ENCODE data around the gene LRCH1. TPM values are rescaled to one million over a fixed set of nuclear protein-coding genes. Genes with fewer than 3 reads are reported as not detected.

Gene LRCH1
- total and polyA plus RNA-seq, 2 of the 4 experiments (the other 2 are of a cell fraction): 7.0 to 8.8 TPM

- TF ChIP-seq FOS (IDR thresholded peaks at IDR 0.05; ENCODE audit: low read depth, low read length) (no peak), ELK1 (IDR thresholded peaks at IDR 0.05; ENCODE audit: borderline replicate concordance, low read depth, low read length) (no peak), RFX5 (IDR thresholded peaks at IDR 0.05; ENCODE audit: low read depth, low read length) (no peak), BHLHE40 (IDR thresholded peaks at IDR 0.05; ENCODE audit: low read depth, low read length) (no peak), RAD21 (IDR thresholded peaks at IDR 0.05; ENCODE audit: low read length) (no peak), SMC3 (IDR thresholded peaks at IDR 0.05; ENCODE audit: low read depth, low read length) (no peak), CHD1 (IDR thresholded peaks at IDR 0.05; ENCODE audit: low read depth, low read length) (no peak), USF2 (IDR thresholded peaks at IDR 0.05; ENCODE audit: low read depth, low read length) (no peak), RCOR1 (IDR thresholded peaks at IDR 0.05; ENCODE audit: insufficient replicate concordance, low read length) (no peak), POLR2A (IDR thresholded peaks at IDR 0.05; ENCODE audit: low read depth, low read length) (no peak), MAZ (IDR thresholded peaks at IDR 0.05; ENCODE audit: borderline replicate concordance, low read depth, low read length) (no peak), MXI1 (IDR thresholded peaks at IDR 0.05; ENCODE audit: borderline replicate concordance, low read depth, low read length) (no peak), MAFK (IDR thresholded peaks at IDR 0.05; ENCODE audit: low read depth, low read length) (no peak), CEBPB (IDR thresholded peaks at IDR 0.05; ENCODE audit: low read depth, low read length) (no peak), NFE2L2 (IDR thresholded peaks at IDR 0.05; ENCODE audit: low read depth, low read length) (no peak), CTCF (conservative IDR thresholded peaks at IDR 0.05; ENCODE audit: low read depth, low read length) (no peak)
- in situ Hi-C loops (cut with MboI; ENCODE audit: low sequenced_read_pairs): no loop called here
- Histone ChIP-seq H4K5ac (ENCODE audit: low read depth, low read length) (no peak overlapping the region), H4K91ac (ENCODE audit: insufficient read depth, low read depth, low read length) (no peak overlapping the region), H3K4ac (ENCODE audit: low read depth, low read length) (no peak overlapping the region), H3K56ac (ENCODE audit: extremely low read depth, insufficient read depth, low read length) (no peak overlapping the region), H3K27me3 (ENCODE audit: control insufficient read depth, insufficient read depth, low read length) (no peaks in the 10 kb centered on the region), H2BK5ac (ENCODE audit: low read depth, low read length, poor library complexity, severe bottlenecking) (no peak overlapping the region), H4K8ac (ENCODE audit: low read depth in 2 of 2, low read length in 2 of 2) (no peak overlapping the region), H2AK5ac (ENCODE audit: low read depth, low read length) (peak overlapping the region; percentile 26; the same call in 1 of the 2 replicates), H2BK120ac (ENCODE audit: low read depth, low read length) (no peak overlapping the region), H2AK9ac (replicated peaks; ENCODE audit: low read depth, low read length, poor library complexity) (no peak overlapping the region), H3K18ac (ENCODE audit: low read depth, low read length) (no peak overlapping the region), H3K36me3 (ENCODE audit: control insufficient read depth, insufficient read depth, low read length) (no peaks in the 10 kb centered on the region), H3K9ac (ENCODE audit: low read depth, low read length) (no peak overlapping the region), H2BK15ac (ENCODE audit: low read depth, low read length) (no peak overlapping the region), H3K9me1 (ENCODE audit: insufficient read depth, low read length) (peaks cover 12% of the 10 kb centered on the region), H3K4me2 (ENCODE audit: low read depth, low read length) (no peak overlapping the region), H3K14ac (replicated peaks; ENCODE audit: low read depth, low read length) (no peak overlapping the region), H3K23ac (ENCODE audit: low read depth, low read length) (no peak overlapping the region), H3K79me1 (ENCODE audit: low read depth in 1 of 2, low read length in 2 of 2) (peaks cover 50 to 81% of the 10 kb centered on the region in 2 experiments), H3K9me3 (ENCODE audit: control insufficient read depth, insufficient read depth, low read length) (no peaks in the 10 kb centered on the region), H2AFZ (replicated peaks; ENCODE audit: low read length, poor library complexity) (no peak overlapping the region), H3K27ac (ENCODE audit: insufficient read depth, low read length) (no peak overlapping the region), H3K4me1 (ENCODE audit: control insufficient read depth, insufficient read depth, low read length) (peaks cover 8% of the 10 kb centered on the region), H3K4me3 (ENCODE audit: insufficient read depth, low read depth, low read length) (no peak overlapping the region), H4K20me1 (ENCODE audit: insufficient read depth, low read length) (peaks cover 38% of the 10 kb centered on the region; the same call in 1 of the 2 replicates), H2BK20ac (ENCODE audit: low read depth, low read length) (no peak overlapping the region)
- dilution Hi-C loops (cut with HindIII; ENCODE audit: low sequenced_read_pairs, unreplicated experiment): no loop called here
- ChIA-PET CTCF (interaction anchor here (0.5 kb wide), 1 partner anchor 202 kb away, joined by 3 read pairs; no protein-coding TSS in a partner anchor), POLR2A (ENCODE audit: unreplicated experiment) (no interaction called here)
- ATAC-seq (ENCODE audit: low read depth): no peak
- no peak for DNase-seq
- no TSS peak for BruUV-seq (replicated peaks)
- WGBS, 2 experiments (ENCODE audit: extremely low coverage in 2 of 2, insufficient read length in 1 of 2): 71% methylated on average over 1 of the region's 5 CpGs; no CpG with 5 or more reads in 1 of the 2 experiments
- intact Hi-C loops (cut with micrococcal nuclease): no loop called here
These were observed 9.6 kb downstream of the LRCH1 start for GRCh38 chr13:46562581-46562980.
